ENCODE measurements around the gene SIGLEC1.
A peak's percentile ranks its signal among the peaks of the same experiment; 100 is the strongest.

SIGLEC1 gene

GRCh38 chr20:3728876-3729275, 16.5 kb upstream of the SIGLEC1 start:
- no peak for DNase-seq (ENCODE audit: low read depth in 2 of 2)

GRCh38 chr20:3728354-3728753, 16.0 kb upstream of the SIGLEC1 start:
- no peak for DNase-seq (ENCODE audit: low read depth in 2 of 2)

GRCh38 chr20:3727401-3728021, 15.1 kb upstream of the SIGLEC1 start:
- no peak for DNase-seq (ENCODE audit: low read depth in 2 of 2)

DNA sequence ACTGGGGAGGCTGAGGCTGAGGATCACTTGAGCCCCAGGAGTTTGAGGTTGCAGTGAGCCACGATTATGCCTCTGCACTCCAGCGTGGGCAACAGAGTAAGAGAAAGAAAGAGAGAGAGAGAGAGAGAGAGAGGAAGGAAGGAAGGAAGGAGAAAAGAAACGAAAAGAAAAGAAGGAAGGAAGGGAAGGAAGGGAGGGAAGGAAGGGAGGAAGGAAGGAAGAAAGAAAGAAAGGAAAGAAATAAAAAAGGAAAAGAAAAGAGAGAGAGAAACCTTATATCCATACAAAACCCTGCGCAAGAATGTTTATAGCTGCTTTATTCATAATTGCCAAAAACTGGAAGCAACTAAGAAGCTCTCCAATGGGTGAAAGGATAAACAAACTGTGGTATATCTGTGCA, 12.0 kb upstream of the SIGLEC1 start:
- DNase-seq (ENCODE audit: low read depth in 2 of 2), result no peak

- DNase-seq (ENCODE audit: low read depth in 2 of 2), result no peak
Observed at GRCh38 chr20:3723284-3723683, 10.9 kb upstream of the SIGLEC1 start.

DNA sequence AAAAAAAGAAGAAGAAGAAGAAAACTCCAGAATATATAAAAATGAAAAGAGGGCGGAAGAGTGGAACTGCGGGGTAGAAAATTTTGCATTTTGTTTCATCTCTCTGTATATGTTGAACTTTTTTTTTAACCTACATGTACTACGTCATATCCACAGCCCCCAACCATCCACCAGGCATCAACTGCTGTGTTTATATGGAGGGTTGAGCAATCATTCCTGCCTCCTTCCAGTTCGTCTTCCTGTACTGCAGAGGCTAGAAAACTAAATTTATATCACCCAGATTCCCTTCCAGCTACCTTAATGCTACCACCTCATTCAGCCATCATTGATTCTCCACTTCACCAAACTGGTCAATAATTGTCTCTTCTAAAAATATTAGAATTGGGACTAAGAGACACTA, 9.5 kb upstream of the SIGLEC1 start:
- no peak for DNase-seq (ENCODE audit: low read depth in 2 of 2)

- no peak for DNase-seq (ENCODE audit: low read depth in 2 of 2)
Observed at GRCh38 chr20:3720626-3721025, 8.2 kb upstream of the SIGLEC1 start.

GRCh38 chr20:3720068-3720467, 7.7 kb upstream of the SIGLEC1 start:
- no peak for DNase-seq (ENCODE audit: low read depth in 2 of 2)

GRCh38 chr20:3719046-3719445, 6.6 kb upstream of the SIGLEC1 start:
- DNase-seq (ENCODE audit: low read depth in 2 of 2), result no peak

DNA sequence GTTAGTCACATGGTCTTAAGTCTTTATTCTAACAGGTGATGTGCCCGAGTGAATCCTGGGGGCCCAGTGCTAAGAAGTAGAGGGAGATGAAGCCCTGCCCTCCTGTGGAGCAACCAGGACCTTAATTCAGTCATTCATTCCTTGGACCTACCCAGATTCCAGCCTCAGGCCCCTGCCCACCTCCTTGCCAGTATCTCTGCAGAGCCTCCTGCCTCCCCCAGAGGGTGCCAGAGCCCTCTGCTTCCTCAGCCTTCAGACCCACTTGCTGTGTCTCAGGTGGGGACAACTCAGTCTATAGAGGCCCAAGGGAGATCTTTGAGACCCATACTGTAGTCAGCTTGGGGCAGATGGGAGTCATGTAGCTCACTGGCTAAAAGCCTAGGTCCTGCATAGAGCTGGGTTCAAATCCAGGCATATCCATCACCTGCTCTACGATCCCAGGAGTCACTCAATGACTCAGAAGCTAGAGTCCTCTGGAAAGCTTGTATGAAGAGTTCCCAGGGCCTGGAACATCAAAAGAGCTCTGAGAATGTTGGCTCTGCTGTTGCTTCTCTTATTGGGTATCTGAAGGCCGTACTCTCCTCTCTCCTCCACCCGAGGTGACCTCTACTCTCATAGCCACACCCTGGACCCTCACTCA, 3.9 kb upstream of the SIGLEC1 start:
- DNase-seq (ENCODE audit: low read depth in 2 of 2), result no peak

- no peak for DNase-seq (ENCODE audit: low read depth in 2 of 2)
Observed at GRCh38 chr20:3714092-3714491, 1.7 kb upstream of the SIGLEC1 start.

GRCh38 chr20:3711484-3711941, 887 bp downstream of the SIGLEC1 start:
- no peak for DNase-seq (ENCODE audit: low read depth in 2 of 2)

- DNase-seq (ENCODE audit: low read depth in 2 of 2), result peak; percentile 67 to 81
Observed at GRCh38 chr20:3710703-3711483, 1.5 kb downstream of the SIGLEC1 start.

DNA sequence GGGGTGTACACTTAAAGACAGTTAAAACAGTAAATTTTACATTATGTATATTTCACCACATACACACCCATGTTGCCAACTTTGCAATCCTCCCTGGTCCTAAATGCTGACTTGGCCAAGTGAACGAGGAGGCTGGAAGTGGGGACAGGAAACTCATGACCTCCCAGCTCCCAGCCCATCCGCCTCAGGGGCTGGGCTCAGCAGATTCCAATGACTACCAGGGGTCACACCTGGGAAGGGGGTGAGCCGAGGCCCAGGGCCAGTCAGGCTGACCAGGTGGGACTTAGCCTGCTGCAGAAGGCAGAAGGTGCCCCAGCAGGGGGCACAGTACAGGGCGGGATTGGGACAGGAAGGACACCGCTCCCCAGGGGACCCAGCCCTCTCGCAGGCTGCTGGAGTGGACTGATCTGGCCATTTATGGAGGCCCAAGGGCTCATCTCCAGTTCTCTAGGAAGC, 2.4 kb downstream of the SIGLEC1 start:
- DNase-seq (ENCODE audit: low read depth in 2 of 2), result no peak

- DNase-seq (ENCODE audit: low read depth in 2 of 2), result no peak
Observed at GRCh38 chr20:3707508-3707899, 4.9 kb downstream of the SIGLEC1 start.

GRCh38 chr20:3706774-3707507, 5.5 kb downstream of the SIGLEC1 start:
- DNase-seq (ENCODE audit: low read depth in 2 of 2), result no peak

- DNase-seq (ENCODE audit: low read depth in 2 of 2), result no peak
Observed at GRCh38 chr20:3705970-3706739, 6.2 kb downstream of the SIGLEC1 start.

DNA sequence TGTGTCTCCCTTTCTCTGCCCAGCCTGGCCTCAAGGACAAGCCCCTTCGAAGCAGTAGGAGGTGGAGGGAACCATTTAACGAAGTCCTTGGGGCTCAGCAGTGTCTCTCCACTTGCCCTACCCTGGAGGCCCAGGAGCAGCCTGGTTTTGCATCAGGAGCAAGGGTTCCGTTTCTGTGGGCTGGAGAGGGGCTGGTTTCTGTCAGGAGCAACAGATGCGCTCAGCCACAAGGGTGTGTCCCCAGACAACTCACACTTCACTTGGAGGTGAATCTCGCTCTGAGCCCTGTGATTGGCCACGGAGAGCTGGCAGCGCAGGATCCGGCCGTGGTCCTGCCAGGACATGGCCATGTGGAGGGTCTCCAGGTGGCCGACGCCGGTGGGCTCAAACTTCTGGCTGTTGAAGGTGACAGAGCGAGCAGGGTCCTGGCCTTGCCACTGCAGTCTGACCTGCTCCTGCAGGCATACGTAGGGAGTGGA, 6.9 kb downstream of the SIGLEC1 start:
- no peak for DNase-seq (ENCODE audit: low read depth in 2 of 2)

GRCh38 chr20:3704087-3704486, 8.3 kb downstream of the SIGLEC1 start:
- DNase-seq (ENCODE audit: low read depth in 2 of 2), result no peak

GRCh38 chr20:3702611-3703391, 9.6 kb downstream of the SIGLEC1 start:
- DNase-seq (ENCODE audit: low read depth in 2 of 2), result no peak
